ENCODE measurements around the gene ARPC5. TPM values are rescaled to one million over a fixed set of nuclear protein-coding genes. Genes with fewer than 3 reads are reported as not detected.

The ARPC5 gene
- total and polyA plus RNA-seq, 9 of the 15 experiments (the other 6 are each of a cell fraction or from before 2014, with no cell fraction given), result 71.8 to 150 (median 91.6) TPM

GRCh38 chr1:183622884-183623785 is 12.4 kb downstream of the ARPC5 start (continued):
- TF ChIP-seq RB1 (IDR thresholded peaks at IDR 0.05; ENCODE audit: low read depth) (peak; percentile 18; the same call in 1 of the 2 replicates), CTCF (IDR thresholded peaks at IDR 0.05 in 2 of 3, conservative IDR thresholded peaks at IDR 0.05 in 1 of 3; ENCODE audit: insufficient read depth in 2 of 3, low read depth in 1 of 3, low read length in 3 of 3) (peak; percentile 78 to 91 (median 90)), RAD21 (CRISPR knock-in tag; conservative IDR thresholded peaks at IDR 0.05 in 1 of 2, IDR thresholded peaks at IDR 0.05 in 1 of 2) (peak; percentile 86 to 88), SRSF7 (optimal IDR thresholded peaks at IDR 0.05; ENCODE audit: low read depth, low read length) (no peak), ATF7 (IDR thresholded peaks at IDR 0.05) (peak; percentile 20; the same call in 1 of the 2 replicates), ARID2 (IDR thresholded peaks at IDR 0.05) (peak; percentile 56; the same call in 1 of the 2 replicates), NR3C1 (CRISPR knock-in tag; IDR thresholded peaks at IDR 0.05) (no peak), ATF1 (CRISPR knock-in tag; IDR thresholded peaks at IDR 0.05) (no peak), ATF1 (tag; IDR thresholded peaks at IDR 0.05) (no peak), ZNF551 (CRISPR knock-in tag; IDR thresholded peaks at IDR 0.05) (no peak), FOXK2 (conservative IDR thresholded peaks at IDR 0.05 in 1 of 2, IDR thresholded peaks at IDR 0.05 in 1 of 2; ENCODE audit: low read depth in 2 of 2) (peak; percentile 37 to 39; a peak in 2 of 4 replicates)
- TF ChIP-seq, protein P1, sequence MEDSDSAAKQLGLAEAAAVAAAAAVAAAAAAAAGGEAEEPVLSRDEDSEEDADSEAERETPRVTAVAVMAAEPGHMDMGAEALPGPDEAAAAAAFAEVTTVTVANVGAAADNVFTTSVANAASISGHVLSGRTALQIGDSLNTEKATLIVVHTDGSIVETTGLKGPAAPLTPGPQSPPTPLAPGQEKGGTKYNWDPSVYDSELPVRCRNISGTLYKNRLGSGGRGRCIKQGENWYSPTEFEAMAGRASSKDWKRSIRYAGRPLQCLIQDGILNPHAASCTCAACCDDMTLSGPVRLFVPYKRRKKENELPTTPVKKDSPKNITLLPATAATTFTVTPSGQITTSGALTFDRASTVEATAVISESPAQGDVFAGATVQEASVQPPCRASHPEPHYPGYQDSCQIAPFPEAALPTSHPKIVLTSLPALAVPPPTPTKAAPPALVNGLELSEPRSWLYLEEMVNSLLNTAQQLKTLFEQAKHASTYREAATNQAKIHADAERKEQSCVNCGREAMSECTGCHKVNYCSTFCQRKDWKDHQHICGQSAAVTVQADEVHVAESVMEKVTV (CRISPR knock-in tag; IDR thresholded peaks at IDR 0.05), result peak; percentile 63
- TF ChIP-seq, protein P2, sequence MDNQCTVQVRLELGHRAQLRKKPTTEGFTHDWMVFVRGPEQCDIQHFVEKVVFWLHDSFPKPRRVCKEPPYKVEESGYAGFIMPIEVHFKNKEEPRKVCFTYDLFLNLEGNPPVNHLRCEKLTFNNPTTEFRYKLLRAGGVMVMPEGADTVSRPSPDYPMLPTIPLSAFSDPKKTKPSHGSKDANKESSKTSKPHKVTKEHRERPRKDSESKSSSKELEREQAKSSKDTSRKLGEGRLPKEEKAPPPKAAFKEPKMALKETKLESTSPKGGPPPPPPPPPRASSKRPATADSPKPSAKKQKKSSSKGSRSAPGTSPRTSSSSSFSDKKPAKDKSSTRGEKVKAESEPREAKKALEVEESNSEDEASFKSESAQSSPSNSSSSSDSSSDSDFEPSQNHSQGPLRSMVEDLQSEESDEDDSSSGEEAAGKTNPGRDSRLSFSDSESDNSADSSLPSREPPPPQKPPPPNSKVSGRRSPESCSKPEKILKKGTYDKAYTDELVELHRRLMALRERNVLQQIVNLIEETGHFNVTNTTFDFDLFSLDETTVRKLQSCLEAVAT (IDR thresholded peaks at IDR 0.05), result peak in 1 of 2 experiments; percentile 58; a peak in 1 of 4 replicates

Measured in K562 (cell line).